Urinary bladder (tissue), 4 donors: ENCODE data around the gene CADM3. TPM values are rescaled to one million over a fixed set of nuclear protein-coding genes. Genes with fewer than 3 reads are reported as not detected.

ENCODE experiments used
- DNase-seq: peaks from one replicate; pipeline ENCODE4 v3.0.0-alpha.2; 2015; ENCODE audit errors: extremely low spot score
- H3K27ac ChIP-seq: one replicate; pipeline ENCODE4 v1.5.1; 2013; ENCODE audit warnings: low read depth, mild to moderate bottlenecking, moderate library complexity
- H3K36me3 ChIP-seq: one replicate; pipeline ENCODE4 v1.6.1; 2013; ENCODE audit warnings: mild to moderate bottlenecking, moderate library complexity; ENCODE audit not compliant: insufficient read depth
- H3K4me1 ChIP-seq: one replicate; pipeline ENCODE4 v1.6.1; 2013; ENCODE audit warnings: mild to moderate bottlenecking, moderate library complexity; ENCODE audit not compliant: insufficient read depth
- H3K4me3 ChIP-seq: one replicate; pipeline ENCODE4 v1.5.1; 2013; ENCODE audit warnings: low read depth, low read length
- WGBS: extraction: QIAGEN DNeasy Blood & Tissue Kit; methylation state at CpG from one replicate; pipeline ENCODE4 v1.1.7; 2013; 5-methylcytosine and 5-hydroxymethylcytosine counted together
- polyA plus RNA-seq: library from polyadenylated mRNA; stranded (reverse); fragments of 200-250 nt; gene quantifications from one replicate; pipeline ENCODE4 v1.2.3, GENCODE V29; 2013
- total RNA-seq: library from RNA; depleted of rRNA; stranded (reverse); fragments of >200 nt; gene quantifications from one replicate; pipeline ENCODE4 v1.2.3, GENCODE V29; 2014
- donor health status: healthy with polysubstance abuse.
- donor health status: healthy.

CADM3 gene
- total and polyA plus RNA-seq, 2 donors: 8.7 to 27.0 TPM

- Histone ChIP-seq H3K36me3 (no peaks in the 10 kb centered on the region), H3K4me3 (no peak overlapping the region), H3K27ac (no peak overlapping the region), H3K4me1 (no peaks in the 10 kb centered on the region)
- 84% methylated on average over 5 of the region's 5 CpGs for WGBS
- no peak for DNase-seq
These were observed 13.7 kb downstream of the CADM3 start for GRCh38 chr1:159185121-159185520.

- Histone ChIP-seq H3K4me1 (no peaks in the 10 kb centered on the region), H3K27ac (no peak overlapping the region), H3K36me3 (no peaks in the 10 kb centered on the region), H3K4me3 (no peak overlapping the region)
- WGBS: 30% methylated on average over 3 of the region's 3 CpGs
- no peak for DNase-seq
These were observed 15.6 kb downstream of the CADM3 start for GRCh38 chr1:159187033-159187432.

- Histone ChIP-seq H3K4me3 (no peak overlapping the region), H3K27ac (no peak overlapping the region), H3K4me1 (no peaks in the 10 kb centered on the region), H3K36me3 (no peaks in the 10 kb centered on the region)
- DNase-seq: no peak
- WGBS: 25% methylated on average over 14 of the region's 14 CpGs
These were observed 16.4 kb downstream of the CADM3 start for GRCh38 chr1:159187647-159188374.

- H3K27ac ChIP-seq: no peak overlapping the region
- H3K36me3 ChIP-seq: no peaks in the 10 kb centered on the region
- H3K4me1 ChIP-seq: no peaks in the 10 kb centered on the region
- under 1% methylated on average over 24 of the region's 24 CpGs for WGBS
- no peak overlapping the region for H3K4me3 ChIP-seq
- DNase-seq: no peak
These were observed 17.0 kb downstream of the CADM3 start for GRCh38 chr1:159188375-159188788.

GRCh38 chr1:159190441-159190840 lies 19.0 kb downstream of the CADM3 start:
- H3K36me3 ChIP-seq: no peaks in the 10 kb centered on the region
- no peaks in the 10 kb centered on the region for H3K4me1 ChIP-seq
- 80% methylated on average over 2 of the region's 2 CpGs for WGBS
- no peak for DNase-seq
- H3K27ac ChIP-seq: no peak overlapping the region
- H3K4me3 ChIP-seq: no peak overlapping the region

DNA sequence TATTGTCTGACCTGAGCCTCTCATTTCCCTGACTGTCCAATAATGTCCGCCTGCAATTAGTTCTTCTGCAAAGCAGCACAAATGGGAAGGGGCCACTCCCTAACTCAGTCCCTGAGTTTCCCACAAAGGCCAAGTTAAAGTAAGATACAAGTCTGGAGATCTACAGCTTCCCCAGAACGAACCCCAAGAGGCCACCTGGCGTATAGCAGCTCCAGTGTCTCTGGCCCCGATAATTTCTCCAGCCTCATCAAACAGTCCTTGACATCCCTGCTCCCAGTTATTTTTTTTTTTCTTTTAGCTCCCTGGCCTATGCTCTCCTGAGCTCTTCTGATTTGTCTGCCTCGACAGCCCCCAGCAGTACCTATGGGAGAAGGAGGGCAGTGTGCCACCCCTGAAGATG lies 25.1 kb downstream of the CADM3 start:
- DNase-seq: no peak
- no peak overlapping the region for H3K4me3 ChIP-seq
- H3K4me1 ChIP-seq: no peaks in the 10 kb centered on the region
- no peaks in the 10 kb centered on the region for H3K36me3 ChIP-seq
- no peak overlapping the region for H3K27ac ChIP-seq
- 66% methylated on average over 5 of the region's 5 CpGs for WGBS

DNA sequence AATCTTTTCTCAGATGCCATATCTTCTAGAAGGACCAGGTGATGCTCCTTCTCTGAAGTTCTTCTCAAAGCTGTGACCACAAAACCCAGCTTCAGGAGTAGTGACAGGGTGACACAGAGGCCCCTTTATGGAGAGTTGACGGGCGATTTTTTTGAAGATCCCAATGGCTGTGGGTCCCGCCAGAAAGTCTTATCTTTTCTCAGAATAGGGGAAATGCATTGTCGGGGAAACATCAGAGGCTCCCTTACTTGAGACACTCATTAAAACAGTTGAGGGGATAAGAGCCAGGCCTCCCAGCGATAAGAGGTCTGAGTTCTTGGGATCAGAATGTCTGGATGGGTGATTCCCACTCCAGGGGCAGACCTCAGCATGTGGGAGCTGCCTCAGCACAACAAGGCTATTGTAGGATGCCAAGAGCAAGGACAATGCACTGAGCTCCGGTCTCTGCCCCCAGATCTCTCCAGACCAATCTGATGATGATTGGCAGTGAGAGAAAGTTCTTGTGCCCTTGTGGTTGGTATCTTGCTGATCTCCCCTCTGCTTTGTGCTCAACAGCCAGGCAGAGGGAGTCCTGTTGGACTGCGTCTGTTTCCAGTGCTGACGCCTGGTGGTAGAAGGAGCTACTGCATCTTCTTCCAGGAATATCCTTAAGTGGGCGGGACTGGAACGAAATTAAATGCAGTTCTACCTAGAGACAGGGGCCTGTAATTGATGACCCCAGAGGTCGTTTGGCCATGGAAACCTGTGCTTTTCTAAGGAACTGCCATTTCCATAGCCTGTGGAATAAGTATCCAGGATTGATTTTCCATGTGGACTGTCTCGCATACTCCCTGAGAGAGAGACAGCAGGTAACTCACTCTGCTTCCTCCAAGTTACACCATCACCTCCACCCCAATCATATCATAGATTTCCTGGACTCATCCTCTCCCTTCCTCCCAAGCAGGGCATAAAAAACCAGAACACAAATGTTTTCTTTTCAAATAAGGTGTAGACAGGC lies 26.4 kb downstream of the CADM3 start:
- H3K27ac ChIP-seq: no peak overlapping the region
- H3K36me3 ChIP-seq: no peaks in the 10 kb centered on the region
- WGBS: 35% methylated on average over 12 of the region's 12 CpGs
- H3K4me3 ChIP-seq: no peak overlapping the region
- no peaks in the 10 kb centered on the region for H3K4me1 ChIP-seq
- DNase-seq: no peak

- Histone ChIP-seq H3K36me3 (no peaks in the 10 kb centered on the region), H3K27ac (no peak overlapping the region), H3K4me3 (no peak overlapping the region), H3K4me1 (no peaks in the 10 kb centered on the region)
- 73% methylated on average over 5 of the region's 5 CpGs for WGBS
- DNase-seq: no peak
These were observed 28.5 kb downstream of the CADM3 start for GRCh38 chr1:159199901-159200300.

GRCh38 chr1:159200769-159201168 lies 29.4 kb downstream of the CADM3 start:
- Histone ChIP-seq H3K36me3 (no peaks in the 10 kb centered on the region), H3K27ac (no peak overlapping the region), H3K4me1 (no peaks in the 10 kb centered on the region), H3K4me3 (no peak overlapping the region)
- 63% methylated on average over 18 of the region's 18 CpGs for WGBS
- no peak for DNase-seq

GRCh38 chr1:159201642-159202041 lies 30.2 kb downstream of the CADM3 start:
- no peak overlapping the region for H3K4me3 ChIP-seq
- H3K36me3 ChIP-seq: no peaks in the 10 kb centered on the region
- no peak overlapping the region for H3K27ac ChIP-seq
- 31% methylated on average over 5 of the region's 5 CpGs for WGBS
- no peak for DNase-seq
- H3K4me1 ChIP-seq: no peaks in the 10 kb centered on the region

DNA sequence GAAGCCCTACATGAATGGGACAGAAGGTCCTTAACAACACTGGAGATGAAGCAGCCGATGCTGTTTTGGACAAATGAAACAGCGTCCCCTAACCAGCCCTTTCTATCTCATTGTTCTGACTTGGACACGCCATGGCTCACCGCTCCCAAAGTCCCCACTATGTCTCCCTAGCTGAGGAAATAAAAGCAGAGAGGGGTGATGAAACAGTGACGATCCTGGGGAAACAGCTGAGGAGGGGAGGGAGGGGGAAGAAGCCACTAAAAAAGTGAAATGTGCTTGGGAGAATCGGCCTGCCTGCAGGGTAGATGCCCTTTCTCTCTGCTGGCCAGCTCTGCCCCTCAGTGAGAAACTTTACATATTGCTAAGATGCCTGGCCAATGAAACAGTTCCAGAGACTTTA lies 32.2 kb downstream of the CADM3 start:
- H3K27ac ChIP-seq: no peak overlapping the region

DNA sequence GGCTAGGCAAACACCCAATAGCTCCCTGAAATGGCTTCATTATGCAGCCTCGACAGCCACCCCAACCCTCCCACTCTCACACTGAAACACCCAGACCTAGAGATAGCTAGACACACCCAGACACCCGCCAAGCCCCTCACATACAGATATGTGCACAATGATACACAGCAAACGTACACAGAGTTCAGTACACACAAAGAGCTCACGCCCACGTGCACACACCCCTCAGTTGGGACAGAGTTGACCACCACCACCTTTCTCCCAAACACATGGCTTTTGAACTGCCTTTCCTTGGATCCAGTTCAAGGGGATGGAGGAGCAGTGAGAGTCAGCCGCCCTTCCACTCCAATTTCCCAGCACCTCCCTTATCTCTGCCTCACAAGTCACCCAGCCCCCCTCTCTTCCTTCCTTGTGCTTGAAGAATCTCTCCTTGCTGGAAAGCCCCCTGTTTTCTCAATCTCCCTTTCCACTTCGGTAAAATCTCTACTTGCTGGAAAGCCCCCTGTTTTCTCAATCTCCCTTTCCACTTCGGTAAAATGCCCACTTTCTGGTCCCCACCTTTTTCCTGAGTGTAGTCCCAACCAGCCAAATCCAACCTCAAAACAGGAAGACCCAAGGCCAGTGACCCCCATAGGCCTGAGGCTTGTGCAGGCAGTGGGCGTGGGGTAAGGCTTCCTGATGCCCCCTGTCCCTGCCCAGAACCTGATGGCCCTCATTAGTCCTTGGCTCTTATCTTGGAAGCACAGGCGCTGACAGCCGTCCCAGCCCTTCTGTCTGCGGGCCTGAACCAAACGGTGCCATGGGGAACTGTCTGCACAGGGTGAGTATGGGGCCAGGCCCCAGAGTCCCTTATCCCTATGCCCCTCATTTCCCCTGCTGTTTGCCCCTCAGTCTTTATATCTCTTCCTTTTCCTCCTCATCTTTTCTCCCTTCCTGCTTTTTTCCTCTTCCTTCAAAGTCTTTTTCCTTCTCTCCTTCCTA lies 33.0 kb downstream of the CADM3 start, which contains the start of gene ACKR1:
Gene ACKR1 (plus strand): TSS at position 715 of the 981 bp plus-strand sequence. CDS start 85 bp downstream, at position 800.
- DNase-seq: no peak
- no peak within 1 kb of the TSS for H3K4me3 ChIP-seq
- 50% methylated on average over 13 of the region's 13 CpGs for WGBS
- no peaks in the 10 kb centered on the region for H3K36me3 ChIP-seq
- H3K4me1 ChIP-seq: no peaks in the 10 kb centered on the region
- no peak within 1 kb of the TSS for H3K27ac ChIP-seq

More for the DNA sequence above, 32.2 kb downstream of the CADM3 start:
- no peak for DNase-seq
- Histone ChIP-seq H3K4me3 (no peak overlapping the region), H3K36me3 (no peaks in the 10 kb centered on the region), H3K4me1 (no peaks in the 10 kb centered on the region)
- 65% methylated on average over 6 of the region's 6 CpGs for WGBS

DNA sequence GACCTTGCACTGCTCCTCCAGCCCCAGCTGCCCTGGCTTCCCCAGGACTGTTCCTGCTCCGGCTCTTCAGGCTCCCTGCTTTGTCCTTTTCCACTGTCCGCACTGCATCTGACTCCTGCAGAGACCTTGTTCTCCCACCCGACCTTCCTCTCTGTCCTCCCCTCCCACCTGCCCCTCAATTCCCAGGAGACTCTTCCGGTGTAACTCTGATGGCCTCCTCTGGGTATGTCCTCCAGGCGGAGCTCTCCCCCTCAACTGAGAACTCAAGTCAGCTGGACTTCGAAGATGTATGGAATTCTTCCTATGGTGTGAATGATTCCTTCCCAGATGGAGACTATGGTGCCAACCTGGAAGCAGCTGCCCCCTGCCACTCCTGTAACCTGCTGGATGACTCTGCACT lies 33.8 kb downstream of the CADM3 start:
- Histone ChIP-seq H3K4me3 (no peak overlapping the region), H3K27ac (no peak overlapping the region), H3K4me1 (no peaks in the 10 kb centered on the region), H3K36me3 (no peaks in the 10 kb centered on the region)
- no peak for DNase-seq
- WGBS: 61% methylated on average over 6 of the region's 6 CpGs
